ENCODE measurements around the gene ARID1B. TPM values are rescaled to one million over a fixed set of nuclear protein-coding genes. Genes with fewer than 3 reads are reported as not detected.

Gene ARID1B
- total RNA-seq, 1 donor from 2014 or later, result 101 TPM

DNA sequence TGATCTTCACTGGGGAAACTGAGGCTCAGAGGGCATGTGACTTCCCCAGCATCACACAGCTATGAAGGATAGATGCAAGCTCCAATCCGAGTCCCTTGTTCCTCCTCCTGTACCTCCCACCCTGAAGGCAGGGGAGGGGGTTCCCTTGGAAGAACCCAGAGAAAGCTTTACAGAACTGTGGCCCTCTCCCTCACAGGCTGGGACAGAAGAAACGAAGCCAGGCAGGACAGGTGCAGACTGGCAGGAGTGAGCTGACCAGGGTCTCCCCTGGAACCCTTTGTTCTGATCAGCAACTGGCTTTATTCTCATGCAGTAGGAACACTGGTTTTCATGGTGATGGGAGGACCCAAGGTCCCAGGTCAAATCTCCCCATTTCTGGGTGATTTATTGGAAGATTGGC, 456.0 kb downstream of the ARID1B start:
- Mint-ChIP-seq H3K9me3 (peaks cover 2% of the 10 kb centered on the region), H3K27me3 (ENCODE audit: low read depth) (peaks cover 71% of the 10 kb centered on the region), H3K4me3 (no peak overlapping the region), H3K36me3 (ENCODE audit: low read depth) (peaks cover 2% of the 10 kb centered on the region), H3K27ac (ENCODE audit: unreplicated experiment) (no peak overlapping the region), H3K4me1 (peaks cover 24% of the 10 kb centered on the region)
- no peak for DNase-seq (ENCODE audit: low read depth, low spot score)
- TF ChIP-seq, protein P1, sequence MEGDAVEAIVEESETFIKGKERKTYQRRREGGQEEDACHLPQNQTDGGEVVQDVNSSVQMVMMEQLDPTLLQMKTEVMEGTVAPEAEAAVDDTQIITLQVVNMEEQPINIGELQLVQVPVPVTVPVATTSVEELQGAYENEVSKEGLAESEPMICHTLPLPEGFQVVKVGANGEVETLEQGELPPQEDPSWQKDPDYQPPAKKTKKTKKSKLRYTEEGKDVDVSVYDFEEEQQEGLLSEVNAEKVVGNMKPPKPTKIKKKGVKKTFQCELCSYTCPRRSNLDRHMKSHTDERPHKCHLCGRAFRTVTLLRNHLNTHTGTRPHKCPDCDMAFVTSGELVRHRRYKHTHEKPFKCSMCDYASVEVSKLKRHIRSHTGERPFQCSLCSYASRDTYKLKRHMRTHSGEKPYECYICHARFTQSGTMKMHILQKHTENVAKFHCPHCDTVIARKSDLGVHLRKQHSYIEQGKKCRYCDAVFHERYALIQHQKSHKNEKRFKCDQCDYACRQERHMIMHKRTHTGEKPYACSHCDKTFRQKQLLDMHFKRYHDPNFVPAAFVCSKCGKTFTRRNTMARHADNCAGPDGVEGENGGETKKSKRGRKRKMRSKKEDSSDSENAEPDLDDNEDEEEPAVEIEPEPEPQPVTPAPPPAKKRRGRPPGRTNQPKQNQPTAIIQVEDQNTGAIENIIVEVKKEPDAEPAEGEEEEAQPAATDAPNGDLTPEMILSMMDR (conservative IDR thresholded peaks at IDR 0.05), result no peak

DNA sequence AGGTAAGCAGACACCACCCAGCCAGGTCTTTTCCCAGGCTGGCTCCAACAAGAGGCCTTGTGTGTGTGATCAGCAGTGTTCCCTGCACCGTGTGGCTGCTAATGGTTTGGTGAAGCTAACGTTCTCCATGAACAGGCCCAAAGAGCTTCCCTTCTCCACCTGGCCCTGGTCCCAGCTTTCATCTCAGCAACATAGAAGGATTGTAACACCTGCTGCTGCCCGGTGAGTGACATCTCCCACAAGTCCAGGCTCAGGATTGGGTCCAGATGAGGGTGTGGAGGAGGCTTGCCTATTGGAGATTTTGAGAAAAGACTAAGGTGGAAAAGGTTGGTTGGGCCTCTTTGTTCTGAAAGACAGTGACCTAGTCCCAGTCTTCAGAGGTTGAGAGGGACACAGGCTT, 456.5 kb downstream of the ARID1B start:
- DNase-seq (ENCODE audit: low read depth, low spot score), result no peak
- Mint-ChIP-seq H3K27me3 (ENCODE audit: low read depth) (peaks cover 76% of the 10 kb centered on the region), H3K4me3 (peak overlapping the region; percentile 21)

DNA sequence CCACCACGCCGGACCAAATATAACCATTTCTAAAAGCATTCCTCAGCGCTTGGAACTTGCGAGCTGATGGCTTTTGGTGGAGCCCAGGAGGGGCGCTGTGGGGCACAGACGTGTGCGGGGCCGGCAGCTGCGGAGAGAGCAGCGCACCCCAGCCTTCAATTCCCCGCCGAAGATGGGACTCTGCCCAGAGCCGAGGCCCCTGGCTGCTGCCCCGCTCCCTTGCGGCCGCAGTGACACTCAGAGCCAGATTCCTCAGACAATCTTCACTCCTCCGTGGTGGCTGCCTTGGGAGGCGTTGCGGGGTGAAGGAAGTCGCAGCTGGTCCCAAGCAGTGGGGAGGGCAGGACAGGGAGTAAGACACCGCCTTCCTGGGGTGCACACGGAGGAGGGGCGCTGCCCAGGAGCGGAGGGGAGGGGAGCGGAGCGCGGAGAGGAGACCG, 458.4 kb downstream of the ARID1B start:
- H3K4me3 Mint-ChIP-seq, result peak overlapping the region; percentile 87
- TF ChIP-seq, protein P1 (conservative IDR thresholded peaks at IDR 0.05), result peak; percentile 75
- H3K27ac Mint-ChIP-seq (ENCODE audit: unreplicated experiment), result no peak overlapping the region
- H3K9me3 Mint-ChIP-seq, result peaks cover 4% of the 10 kb centered on the region
- H3K4me1 Mint-ChIP-seq, result peaks cover 22% of the 10 kb centered on the region
- H3K36me3 Mint-ChIP-seq (ENCODE audit: low read depth), result peaks cover 2% of the 10 kb centered on the region
- peaks cover 77% of the 10 kb centered on the region for H3K27me3 Mint-ChIP-seq (ENCODE audit: low read depth)
- peak; percentile 46 for DNase-seq (ENCODE audit: low read depth, low spot score)

More for the DNA sequence above, 456.5 kb downstream of the ARID1B start:
- no peak overlapping the region for H3K27ac Mint-ChIP-seq (ENCODE audit: unreplicated experiment)
- peaks cover 4% of the 10 kb centered on the region for H3K9me3 Mint-ChIP-seq
- TF ChIP-seq, protein P1 (conservative IDR thresholded peaks at IDR 0.05), result no peak
- peaks cover 23% of the 10 kb centered on the region for H3K4me1 Mint-ChIP-seq
- peaks cover 2% of the 10 kb centered on the region for H3K36me3 Mint-ChIP-seq (ENCODE audit: low read depth)

DNA sequence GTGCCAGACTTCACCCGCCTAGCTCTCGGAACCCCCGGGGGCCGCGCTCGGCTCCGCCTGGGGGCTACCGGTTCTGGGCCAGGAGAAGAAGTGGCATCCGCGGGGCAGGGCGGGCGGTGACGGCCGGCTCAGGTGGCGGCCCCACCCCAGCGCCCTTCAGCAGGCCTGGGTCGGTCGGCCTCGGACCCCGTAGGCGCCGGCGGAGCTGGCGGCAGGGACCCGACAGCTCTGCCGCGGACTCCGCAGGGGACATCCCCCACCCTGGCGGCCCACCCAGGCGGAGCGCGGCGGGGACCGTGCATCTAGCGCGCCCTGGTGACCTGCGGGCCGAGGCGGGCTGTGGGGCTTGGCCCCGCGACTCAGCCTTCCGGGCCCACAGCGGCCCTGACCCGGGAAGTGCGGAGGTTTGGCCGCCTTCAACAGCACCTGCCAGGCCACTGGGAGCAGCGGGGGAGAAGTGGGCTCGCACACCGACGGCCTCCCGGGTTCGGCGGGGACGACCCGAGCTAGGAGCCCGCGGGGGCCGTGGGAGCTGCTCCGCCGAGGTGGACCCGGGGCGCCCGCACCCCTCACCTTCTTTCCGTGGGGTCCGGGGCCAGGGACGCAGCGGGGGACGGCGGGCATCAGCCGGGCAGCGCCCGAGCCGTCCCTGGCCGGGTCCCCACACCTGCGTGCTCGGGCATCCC, 459.0 kb downstream of the ARID1B start:
- H3K27ac Mint-ChIP-seq (ENCODE audit: unreplicated experiment), result no peak overlapping the region
- no peak for DNase-seq (ENCODE audit: low read depth, low spot score)
- peaks cover 2% of the 10 kb centered on the region for H3K36me3 Mint-ChIP-seq (ENCODE audit: low read depth)
- H3K27me3 Mint-ChIP-seq (ENCODE audit: low read depth), result peaks cover 76% of the 10 kb centered on the region
- peaks cover 22% of the 10 kb centered on the region for H3K4me1 Mint-ChIP-seq
- TF ChIP-seq, protein P1 (conservative IDR thresholded peaks at IDR 0.05), result no peak
- peaks cover 4% of the 10 kb centered on the region for H3K9me3 Mint-ChIP-seq
- H3K4me3 Mint-ChIP-seq, result no peak overlapping the region

DNA sequence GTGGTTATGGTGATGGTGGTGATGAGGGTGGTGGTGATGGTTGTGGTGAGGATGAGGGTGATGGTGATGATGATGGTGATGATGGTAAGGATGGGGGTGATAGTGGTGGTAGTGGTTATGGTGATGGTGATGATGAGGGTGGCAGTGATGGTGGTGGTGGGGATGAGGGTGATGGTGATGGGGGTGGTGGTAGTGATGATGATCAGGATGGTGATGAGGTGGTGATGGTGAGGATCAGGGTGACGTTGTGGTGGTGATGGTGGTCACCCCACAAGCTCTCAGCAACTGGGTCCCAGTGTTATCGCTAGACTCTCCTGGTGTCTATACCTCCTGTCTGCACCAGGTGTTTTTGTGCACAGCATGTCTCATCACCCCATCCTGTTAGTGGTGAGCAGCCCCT, 461.2 kb downstream of the ARID1B start:
- Mint-ChIP-seq H3K36me3 (ENCODE audit: low read depth) (peaks cover 2% of the 10 kb centered on the region), H3K9me3 (peaks cover 4% of the 10 kb centered on the region), H3K4me1 (peaks cover 22% of the 10 kb centered on the region), H3K4me3 (no peak overlapping the region), H3K27me3 (ENCODE audit: low read depth) (peaks cover 62% of the 10 kb centered on the region), H3K27ac (ENCODE audit: unreplicated experiment) (no peak overlapping the region)
- no peak for DNase-seq (ENCODE audit: low read depth, low spot score)
- TF ChIP-seq, protein P1 (conservative IDR thresholded peaks at IDR 0.05), result no peak

Measured in neural crest cell (in vitro differentiated cells).